ENCODE data around the gene CFAP298.

CFAP298 gene

GRCh38 chr21:32648165-32648564, 36.0 kb upstream of the CFAP298 start:
- no peak for TF ChIP-seq TSHZ2 (CRISPR knock-in tag; IDR thresholded peaks at IDR 0.05)
- TF ChIP-seq ZC3H10 (CRISPR knock-in tag; IDR thresholded peaks at IDR 0.05), result no peak
- no peak for TF ChIP-seq CREB5 (CRISPR knock-in tag; IDR thresholded peaks at IDR 0.05; ENCODE audit: low read depth)
- no peak for TF ChIP-seq ZFP30 (CRISPR knock-in tag; IDR thresholded peaks at IDR 0.05)
- no peak for TF ChIP-seq TOX (CRISPR knock-in tag; IDR thresholded peaks at IDR 0.05; ENCODE audit: borderline replicate concordance)
- TF ChIP-seq OSR1 (CRISPR knock-in tag; IDR thresholded peaks at IDR 0.05), result no peak
- no peak for TF ChIP-seq SNAI2 (CRISPR knock-in tag; IDR thresholded peaks at IDR 0.05)
- no peak for TF ChIP-seq ZNF8 (CRISPR knock-in tag; IDR thresholded peaks at IDR 0.05)
- TF ChIP-seq PATZ1 (CRISPR knock-in tag; IDR thresholded peaks at IDR 0.05; ENCODE audit: borderline replicate concordance), result no peak
- TF ChIP-seq ISL1 (CRISPR knock-in tag; IDR thresholded peaks at IDR 0.05), result no peak
- TF ChIP-seq TCF4 (CRISPR knock-in tag; IDR thresholded peaks at IDR 0.05; ENCODE audit: borderline replicate concordance), result no peak
- TF ChIP-seq ZNF565 (CRISPR knock-in tag; conservative IDR thresholded peaks at IDR 0.05; ENCODE audit: low read depth), result no peak
- no peak for TF ChIP-seq GLIS3 (CRISPR knock-in tag; IDR thresholded peaks at IDR 0.05)
- TF ChIP-seq ZNF70 (CRISPR knock-in tag; IDR thresholded peaks at IDR 0.05), result no peak
- no peak for TF ChIP-seq ESRRG (CRISPR knock-in tag; IDR thresholded peaks at IDR 0.05)
- no peak for TF ChIP-seq ZFP3 (CRISPR knock-in tag; IDR thresholded peaks at IDR 0.05)
- no peak for TF ChIP-seq PPARA (CRISPR knock-in tag; IDR thresholded peaks at IDR 0.05; ENCODE audit: borderline replicate concordance)
- no peak for TF ChIP-seq CSDC2 (CRISPR knock-in tag; IDR thresholded peaks at IDR 0.05)
- no peak for ATAC-seq

GRCh38 chr21:32645261-32646182, 33.3 kb upstream of the CFAP298 start:
- ATAC-seq, result no peak
- no peak for TF ChIP-seq POU6F1 (CRISPR knock-in tag; IDR thresholded peaks at IDR 0.05; ENCODE audit: borderline replicate concordance, low read depth)
- TF ChIP-seq PPARA (CRISPR knock-in tag; IDR thresholded peaks at IDR 0.05; ENCODE audit: borderline replicate concordance), result no peak
- TF ChIP-seq ARNTL (CRISPR knock-in tag; IDR thresholded peaks at IDR 0.05; ENCODE audit: borderline replicate concordance, low read depth), result no peak
- no peak for TF ChIP-seq ZNF8 (CRISPR knock-in tag; IDR thresholded peaks at IDR 0.05)

GRCh38 chr21:32641710-32642698, 29.8 kb upstream of the CFAP298 start:
- TF ChIP-seq CREB5 (CRISPR knock-in tag; IDR thresholded peaks at IDR 0.05; ENCODE audit: low read depth) (no peak), ISL1 (CRISPR knock-in tag; IDR thresholded peaks at IDR 0.05) (no peak), TOX (CRISPR knock-in tag; IDR thresholded peaks at IDR 0.05; ENCODE audit: borderline replicate concordance) (no peak), ZFP30 (CRISPR knock-in tag; IDR thresholded peaks at IDR 0.05) (no peak), ZFP3 (CRISPR knock-in tag; IDR thresholded peaks at IDR 0.05) (no peak), TCF4 (CRISPR knock-in tag; IDR thresholded peaks at IDR 0.05; ENCODE audit: borderline replicate concordance) (no peak), ZNF565 (CRISPR knock-in tag; conservative IDR thresholded peaks at IDR 0.05; ENCODE audit: low read depth) (no peak), ARNTL (CRISPR knock-in tag; IDR thresholded peaks at IDR 0.05; ENCODE audit: borderline replicate concordance, low read depth) (no peak), ZNF70 (CRISPR knock-in tag; IDR thresholded peaks at IDR 0.05) (no peak)
- no peak for ATAC-seq

Measured in SK-N-SH treated with all-trans-retinoic acid at 6 μM for 48 hours (cell line).